GM06990 (cell line): ENCODE data around the gene CTIF.
A peak's percentile ranks its signal among the peaks of the same experiment; 100 is the strongest.

ENCODE experiments used
- DNase-seq: peaks from one replicate; pipeline ENCODE4 v3.0.0-alpha.2; 2011; ENCODE audit not compliant: insufficient read length; ENCODE audit errors: extremely low read depth
- H3K27me3 ChIP-seq: replicated peaks from 2 replicates; pipeline ENCODE4 v1.6.0; 2011; ENCODE audit warnings: low read length; ENCODE audit not compliant: control insufficient read depth, insufficient read depth
- H3K36me3 ChIP-seq: 2 replicates; pipeline ENCODE4 v1.5.1; 2011; ENCODE audit warnings: low read length; ENCODE audit not compliant: control insufficient read depth, insufficient read depth
- H3K4me3 ChIP-seq: replicated peaks from 2 replicates; pipeline ENCODE4 v1.5.1; 2011; ENCODE audit warnings: low read depth, mild to moderate bottlenecking, control low read depth, low read length
- TF ChIP-seq, protein P1 (sequence below): IDR thresholded peaks from 2 replicates; pipeline ENCODE4 v1.5.1; 2011; ENCODE audit warnings: low read length, control low read depth, mild to moderate bottlenecking, inconsistent platforms; ENCODE audit not compliant: insufficient read depth, poor library complexity, severe bottlenecking

CTIF gene

DNA sequence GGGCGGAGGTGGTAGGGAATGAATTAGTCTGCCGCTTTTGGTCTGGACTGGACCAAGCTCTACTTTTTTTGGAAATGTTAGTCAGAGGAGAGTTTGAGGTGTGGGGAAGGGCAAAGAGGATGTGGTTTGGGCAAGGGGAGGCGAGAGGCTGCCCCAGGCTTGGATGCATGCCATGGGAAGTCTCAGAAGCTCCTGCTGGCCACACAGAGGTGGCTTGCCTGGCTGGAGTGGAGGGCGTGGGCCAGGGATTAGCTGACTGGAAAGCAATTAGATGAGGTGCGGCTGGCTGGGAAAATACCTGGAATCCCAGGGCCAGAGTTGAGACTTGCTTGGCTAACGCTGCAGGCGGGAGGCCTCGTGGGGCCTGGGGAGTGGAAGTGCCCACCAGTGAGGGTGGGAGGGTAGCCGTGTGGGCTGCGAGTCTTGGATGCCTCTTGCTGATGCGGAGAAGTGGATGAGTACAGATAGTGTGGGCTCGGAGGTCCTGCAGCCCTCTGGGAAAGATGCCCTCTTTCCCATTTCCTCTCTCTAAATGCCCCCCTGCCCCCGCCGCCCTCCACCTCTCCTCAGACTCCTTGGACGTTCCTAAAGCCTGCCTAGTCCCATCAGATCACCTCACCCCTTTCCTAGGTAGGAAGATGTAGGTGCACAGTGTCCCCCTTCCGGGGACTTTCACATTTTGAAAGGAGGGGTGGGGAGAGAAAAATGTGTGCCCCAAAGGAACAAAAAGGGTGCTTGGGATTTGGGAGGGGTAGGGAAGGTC is 294.3 kb downstream of the CTIF start:
- H3K4me3 ChIP-seq: peak overlapping the region; percentile 49
- DNase-seq: no peak

DNA sequence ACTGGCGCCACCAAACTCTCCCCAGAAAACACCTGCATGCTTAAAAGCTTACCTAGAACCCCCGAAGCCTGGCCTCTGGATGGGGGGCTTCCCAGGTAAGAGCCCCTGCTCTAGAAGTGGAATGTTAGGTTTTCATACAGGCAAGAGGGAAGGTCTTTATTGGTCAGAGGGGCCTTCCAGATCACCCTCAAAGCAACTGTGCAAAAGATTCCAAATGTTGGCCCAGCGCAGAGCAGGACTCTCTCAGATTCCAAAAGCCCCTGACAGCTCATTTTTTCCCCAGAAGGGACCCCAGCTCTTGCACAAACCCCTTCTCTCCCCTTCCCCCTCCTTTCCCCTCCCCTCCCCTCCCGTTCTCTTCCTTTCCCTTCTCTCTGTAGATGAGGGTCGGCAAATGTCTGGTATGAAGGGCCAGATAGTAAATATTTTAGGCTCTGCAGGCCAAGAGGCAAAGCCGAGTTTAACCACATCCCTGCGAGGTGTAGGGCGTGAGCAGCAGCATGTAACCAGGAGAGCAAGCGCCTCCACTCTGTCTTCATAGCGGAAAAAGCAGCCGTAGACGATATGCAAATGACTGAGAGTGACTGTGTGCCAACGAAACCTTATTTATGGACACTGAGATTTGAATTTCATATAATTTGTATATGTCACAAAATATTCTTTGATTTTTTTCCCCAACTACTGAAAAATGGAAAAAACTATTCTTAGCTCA is 295.0 kb downstream of the CTIF start:
- Histone ChIP-seq H3K27me3 (no peaks in the 10 kb centered on the region), H3K4me3 (peak overlapping the region; percentile 49), H3K36me3 (no peaks in the 10 kb centered on the region)
- DNase-seq: peak; percentile 35
- TF ChIP-seq, protein P1, sequence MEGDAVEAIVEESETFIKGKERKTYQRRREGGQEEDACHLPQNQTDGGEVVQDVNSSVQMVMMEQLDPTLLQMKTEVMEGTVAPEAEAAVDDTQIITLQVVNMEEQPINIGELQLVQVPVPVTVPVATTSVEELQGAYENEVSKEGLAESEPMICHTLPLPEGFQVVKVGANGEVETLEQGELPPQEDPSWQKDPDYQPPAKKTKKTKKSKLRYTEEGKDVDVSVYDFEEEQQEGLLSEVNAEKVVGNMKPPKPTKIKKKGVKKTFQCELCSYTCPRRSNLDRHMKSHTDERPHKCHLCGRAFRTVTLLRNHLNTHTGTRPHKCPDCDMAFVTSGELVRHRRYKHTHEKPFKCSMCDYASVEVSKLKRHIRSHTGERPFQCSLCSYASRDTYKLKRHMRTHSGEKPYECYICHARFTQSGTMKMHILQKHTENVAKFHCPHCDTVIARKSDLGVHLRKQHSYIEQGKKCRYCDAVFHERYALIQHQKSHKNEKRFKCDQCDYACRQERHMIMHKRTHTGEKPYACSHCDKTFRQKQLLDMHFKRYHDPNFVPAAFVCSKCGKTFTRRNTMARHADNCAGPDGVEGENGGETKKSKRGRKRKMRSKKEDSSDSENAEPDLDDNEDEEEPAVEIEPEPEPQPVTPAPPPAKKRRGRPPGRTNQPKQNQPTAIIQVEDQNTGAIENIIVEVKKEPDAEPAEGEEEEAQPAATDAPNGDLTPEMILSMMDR: no peak

More for the DNA sequence above, 294.3 kb downstream of the CTIF start:
- H3K27me3 ChIP-seq: no peaks in the 10 kb centered on the region
- H3K36me3 ChIP-seq: no peaks in the 10 kb centered on the region
- TF ChIP-seq, protein P1: no peak

DNA sequence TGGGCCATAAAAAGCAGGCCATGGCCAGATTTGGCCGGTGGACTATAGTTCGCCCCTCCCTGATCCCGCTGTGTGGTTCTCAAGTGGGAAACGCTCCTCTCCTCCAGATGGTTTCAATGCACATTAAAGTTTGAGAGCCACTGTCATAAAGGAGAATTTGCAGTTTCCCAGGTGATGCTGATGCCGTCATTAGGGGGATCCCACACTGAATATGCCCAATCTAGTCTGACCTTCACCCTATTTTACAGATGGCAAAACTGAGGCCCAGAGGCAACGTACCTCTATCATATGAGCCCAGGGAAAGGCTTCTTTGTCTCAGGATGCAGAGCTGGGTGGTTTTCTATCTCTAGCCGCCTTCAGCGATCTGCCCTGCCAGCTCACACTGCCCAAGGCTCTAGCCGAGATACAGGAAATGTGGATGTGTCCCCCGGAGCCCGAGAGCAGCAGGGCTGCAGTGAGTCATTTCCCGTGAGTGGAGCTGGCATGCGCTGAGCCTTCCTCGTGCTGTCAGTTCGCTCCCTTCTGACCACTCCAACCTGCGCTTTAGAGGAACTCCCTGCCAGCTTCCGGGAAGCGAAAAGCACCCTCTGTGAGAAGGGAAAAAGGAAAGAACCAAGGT is 295.7 kb downstream of the CTIF start:
- H3K36me3 ChIP-seq: no peaks in the 10 kb centered on the region
- TF ChIP-seq, protein P1: no peak
- peak overlapping the region; percentile 49 for H3K4me3 ChIP-seq
- H3K27me3 ChIP-seq: no peaks in the 10 kb centered on the region
- DNase-seq: peak; percentile 76

DNA sequence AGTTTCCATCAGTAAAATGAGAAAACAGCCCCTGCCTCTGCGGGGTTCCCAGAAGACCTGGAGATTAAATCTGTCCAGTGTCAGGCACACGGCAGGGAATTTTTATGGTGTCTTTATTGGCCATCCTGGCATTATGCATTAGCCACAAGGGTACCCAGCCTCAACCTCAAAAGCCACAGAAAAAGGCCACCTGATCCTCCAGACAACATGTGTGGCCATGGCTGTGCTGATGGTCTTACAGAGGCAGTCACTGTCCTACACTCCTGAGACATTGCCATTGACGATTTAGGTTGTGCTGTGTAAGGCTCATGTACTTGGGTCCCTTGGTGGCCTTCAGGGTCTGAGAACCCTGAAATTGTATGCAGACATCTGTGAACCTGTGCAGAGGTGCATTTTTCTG is 296.3 kb downstream of the CTIF start:
- Histone ChIP-seq H3K4me3 (no peak overlapping the region), H3K27me3 (no peaks in the 10 kb centered on the region), H3K36me3 (no peaks in the 10 kb centered on the region)
- TF ChIP-seq, protein P1: no peak
- no peak for DNase-seq

DNA sequence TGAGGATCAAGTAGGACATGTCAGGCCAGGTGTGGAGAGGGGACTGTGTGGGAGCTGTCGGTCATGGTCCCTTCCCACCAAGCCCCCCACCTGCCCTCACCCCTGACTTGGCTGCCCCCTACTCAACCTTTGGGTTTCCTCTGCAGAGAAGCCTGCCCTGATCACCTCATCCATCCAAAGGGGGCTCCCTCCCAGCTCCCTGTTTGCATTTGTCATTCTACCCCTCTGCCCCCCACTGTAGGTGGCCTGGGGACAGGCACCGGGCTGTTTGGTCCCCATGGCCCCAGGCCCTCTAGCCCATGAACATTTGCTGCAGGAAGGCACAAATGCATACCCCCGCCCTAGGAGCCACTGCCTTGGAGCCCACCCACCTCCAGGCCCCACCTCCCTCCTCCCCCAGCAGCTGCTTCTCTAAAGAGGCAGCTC is 296.9 kb downstream of the CTIF start:
- no peaks in the 10 kb centered on the region for H3K36me3 ChIP-seq
- H3K4me3 ChIP-seq: no peak overlapping the region
- no peaks in the 10 kb centered on the region for H3K27me3 ChIP-seq
- TF ChIP-seq, protein P1: no peak
- no peak for DNase-seq
